Loucy (cell line): ENCODE measurements around the gene CTNND2.

Experiments used
- CTCF ChIP-seq: fragments of 200-600 bp; sonication (generic); conservative IDR thresholded peaks from 2 replicates; pipeline ENCODE4 v1.5.1; 2014; ENCODE audit warnings: mild to moderate bottlenecking, antibody characterized with exemption, low read length
- EZH2phosphoT487 ChIP-seq: fragments of 200-600 bp; IDR thresholded peaks from 2 replicates; pipeline ENCODE4 v1.6.1; 2018; ENCODE audit warnings: antibody characterized with exemption, mild to moderate bottlenecking, moderate library complexity, borderline replicate concordance

GRCh38 chr5:11579351-11579750, 324.9 kb downstream of the CTNND2 start:
- TF ChIP-seq CTCF, result no peak
- no peak for TF ChIP-seq EZH2phosphoT487
